ENCODE results near the gene VPS41. TPM values are rescaled to one million over a fixed set of nuclear protein-coding genes. Genes with fewer than 3 reads are reported as not detected.

The VPS41 gene
- total RNA-seq, 2 donors from 2014 or later = 39.1 to 52.5 TPM

DNA sequence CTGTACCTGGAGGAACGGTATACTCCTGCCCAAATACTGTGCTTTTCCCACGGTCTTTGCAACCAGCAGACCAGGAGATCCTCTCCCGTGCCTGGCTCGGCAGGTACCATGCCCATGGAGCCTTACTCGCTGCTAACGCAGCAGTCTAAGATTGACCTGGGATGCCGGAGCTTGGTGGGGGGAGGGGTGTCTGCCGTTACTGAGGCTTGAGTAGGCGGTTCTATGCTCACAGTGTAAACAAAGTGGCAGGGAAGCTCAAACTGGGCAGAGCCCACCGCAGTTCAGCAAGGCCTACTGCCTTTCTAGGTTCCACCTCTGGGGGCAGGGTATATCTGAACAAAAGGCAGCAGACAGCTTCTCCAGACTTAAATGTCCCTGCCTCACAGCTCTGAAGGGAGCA lies 22.7 kb downstream of the VPS41 start:
- ATAC-seq (ENCODE audit: insufficient number of reproducible peaks, low FRiP score, low read depth) = no peak
- H3K27ac ChIP-seq = no peak overlapping the region
- TF ChIP-seq, protein P1, sequence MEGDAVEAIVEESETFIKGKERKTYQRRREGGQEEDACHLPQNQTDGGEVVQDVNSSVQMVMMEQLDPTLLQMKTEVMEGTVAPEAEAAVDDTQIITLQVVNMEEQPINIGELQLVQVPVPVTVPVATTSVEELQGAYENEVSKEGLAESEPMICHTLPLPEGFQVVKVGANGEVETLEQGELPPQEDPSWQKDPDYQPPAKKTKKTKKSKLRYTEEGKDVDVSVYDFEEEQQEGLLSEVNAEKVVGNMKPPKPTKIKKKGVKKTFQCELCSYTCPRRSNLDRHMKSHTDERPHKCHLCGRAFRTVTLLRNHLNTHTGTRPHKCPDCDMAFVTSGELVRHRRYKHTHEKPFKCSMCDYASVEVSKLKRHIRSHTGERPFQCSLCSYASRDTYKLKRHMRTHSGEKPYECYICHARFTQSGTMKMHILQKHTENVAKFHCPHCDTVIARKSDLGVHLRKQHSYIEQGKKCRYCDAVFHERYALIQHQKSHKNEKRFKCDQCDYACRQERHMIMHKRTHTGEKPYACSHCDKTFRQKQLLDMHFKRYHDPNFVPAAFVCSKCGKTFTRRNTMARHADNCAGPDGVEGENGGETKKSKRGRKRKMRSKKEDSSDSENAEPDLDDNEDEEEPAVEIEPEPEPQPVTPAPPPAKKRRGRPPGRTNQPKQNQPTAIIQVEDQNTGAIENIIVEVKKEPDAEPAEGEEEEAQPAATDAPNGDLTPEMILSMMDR (IDR thresholded peaks at IDR 0.05) = no peak
- H3K27me3 ChIP-seq (replicated peaks; ENCODE audit: insufficient read depth) = no peaks in the 10 kb centered on the region
- H3K9me3 ChIP-seq = no peaks in the 10 kb centered on the region
- no peak for DNase-seq (ENCODE audit: low spot score)
- H3K4me1 ChIP-seq (ENCODE audit: control insufficient read depth in 1 of 2, low read depth in 2 of 2) = no peaks in the 10 kb centered on the region
- H3K4me3 ChIP-seq = no peak overlapping the region
- no peaks in the 10 kb centered on the region for H3K36me3 ChIP-seq

GRCh38 chr7:38883706-38884105 lies 25.3 kb downstream of the VPS41 start:
- Histone ChIP-seq H3K27ac (no peak overlapping the region), H3K9me3 (no peaks in the 10 kb centered on the region), H3K36me3 (no peaks in the 10 kb centered on the region), H3K4me1 (ENCODE audit: control insufficient read depth in 1 of 2, low read depth in 2 of 2) (no peaks in the 10 kb centered on the region), H3K27me3 (replicated peaks; ENCODE audit: insufficient read depth) (no peaks in the 10 kb centered on the region), H3K4me3 (no peak overlapping the region)
- TF ChIP-seq, protein P1 (IDR thresholded peaks at IDR 0.05) = no peak
- ATAC-seq (ENCODE audit: insufficient number of reproducible peaks, low FRiP score, low read depth) (no peak), DNase-seq (ENCODE audit: low spot score) (no peak)

DNA sequence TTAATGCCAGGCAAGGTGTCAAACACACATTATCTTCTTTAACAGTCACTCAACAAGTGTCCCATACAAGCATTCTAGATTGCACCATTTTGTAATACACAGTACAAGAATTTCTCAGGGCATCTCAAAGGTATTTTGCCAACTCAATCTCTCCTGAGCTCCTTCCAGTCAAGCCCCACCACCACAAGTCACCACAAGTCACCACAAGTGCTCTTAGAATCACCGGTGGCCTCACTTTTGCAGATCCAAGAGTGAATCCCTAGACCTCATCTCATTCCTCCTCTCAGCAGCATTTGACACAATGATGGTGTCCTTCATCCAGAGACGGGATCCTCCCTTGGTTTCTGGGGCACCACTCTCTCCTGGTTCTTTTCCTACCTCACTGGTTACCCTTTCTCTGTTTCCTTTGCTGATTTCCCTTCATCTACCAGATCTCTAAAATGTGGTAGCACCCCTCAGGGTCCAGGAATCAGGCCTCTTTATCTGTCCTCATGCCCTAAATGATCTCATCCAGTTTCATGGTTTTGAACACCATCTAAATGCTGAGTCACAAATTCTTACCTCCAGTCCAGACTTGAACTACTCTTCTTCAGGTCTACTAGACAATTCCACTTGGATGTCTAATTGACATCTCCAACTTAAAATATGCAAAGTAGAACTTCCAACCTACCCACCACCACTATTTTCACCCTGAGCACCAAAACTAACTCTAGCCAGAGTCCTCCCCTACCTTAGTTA lies 26.9 kb downstream of the VPS41 start:
- no peaks in the 10 kb centered on the region for H3K4me1 ChIP-seq (ENCODE audit: control insufficient read depth in 1 of 2, low read depth in 2 of 2)
- TF ChIP-seq, protein P1 (IDR thresholded peaks at IDR 0.05) = no peak
- DNase-seq (ENCODE audit: low spot score) (no peak), ATAC-seq (ENCODE audit: insufficient number of reproducible peaks, low FRiP score, low read depth) (no peak)
- no peak overlapping the region for H3K27ac ChIP-seq
- H3K9me3 ChIP-seq = no peaks in the 10 kb centered on the region
- H3K4me3 ChIP-seq = no peak overlapping the region
- H3K36me3 ChIP-seq = no peaks in the 10 kb centered on the region
- H3K27me3 ChIP-seq (replicated peaks; ENCODE audit: insufficient read depth) = no peaks in the 10 kb centered on the region

GRCh38 chr7:38881015-38881414 lies 28.0 kb downstream of the VPS41 start:
- no peak overlapping the region for H3K27ac ChIP-seq

DNA sequence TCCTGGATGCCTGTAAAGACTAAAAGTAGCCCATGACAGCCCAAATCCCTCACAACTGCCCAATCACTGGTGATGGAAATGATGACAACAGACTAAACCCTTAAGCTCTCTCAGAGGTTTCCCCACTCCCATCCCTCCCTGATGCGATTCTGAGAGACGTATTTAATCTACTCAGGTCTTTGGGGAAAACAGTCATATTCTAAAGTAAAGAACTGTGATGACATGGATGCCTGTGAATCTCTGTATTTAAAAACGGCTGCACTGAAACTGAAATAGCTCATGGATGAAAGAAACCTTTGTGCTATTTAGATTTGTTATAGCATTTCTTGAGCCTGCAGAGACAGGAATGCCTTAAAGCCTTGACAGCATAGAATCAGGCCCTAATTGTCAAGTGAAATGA lies 28.5 kb downstream of the VPS41 start:
- TF ChIP-seq, protein P1 (IDR thresholded peaks at IDR 0.05) = no peak
- Histone ChIP-seq H3K36me3 (no peaks in the 10 kb centered on the region), H3K4me1 (ENCODE audit: control insufficient read depth in 1 of 2, low read depth in 2 of 2) (no peaks in the 10 kb centered on the region), H3K27me3 (replicated peaks; ENCODE audit: insufficient read depth) (no peaks in the 10 kb centered on the region), H3K27ac (no peak overlapping the region), H3K4me3 (no peak overlapping the region), H3K9me3 (no peaks in the 10 kb centered on the region)
- ATAC-seq (ENCODE audit: insufficient number of reproducible peaks, low FRiP score, low read depth) (no peak), DNase-seq (ENCODE audit: low spot score) (no peak)

More at GRCh38 chr7:38881015-38881414, 28.0 kb downstream of the VPS41 start:
- TF ChIP-seq, protein P1 (IDR thresholded peaks at IDR 0.05) = no peak
- Histone ChIP-seq H3K36me3 (no peaks in the 10 kb centered on the region), H3K4me1 (ENCODE audit: control insufficient read depth in 1 of 2, low read depth in 2 of 2) (no peaks in the 10 kb centered on the region), H3K4me3 (no peak overlapping the region), H3K9me3 (no peaks in the 10 kb centered on the region), H3K27me3 (replicated peaks; ENCODE audit: insufficient read depth) (no peaks in the 10 kb centered on the region)
- ATAC-seq (ENCODE audit: insufficient number of reproducible peaks, low FRiP score, low read depth) = no peak
- no peak for DNase-seq (ENCODE audit: low spot score)

All from thoracic aorta (tissue), 2 donors.